ENCODE measurements around the gene SLC22A2.

Gene SLC22A2

GRCh38 chr6:160264061-160264612 is 5.5 kb upstream of the SLC22A2 start:
- Histone ChIP-seq H3K36me3 (ENCODE audit: control insufficient read depth, insufficient read depth, low read length) (no peaks in the 10 kb centered on the region), H3K79me1 (ENCODE audit: low read length) (no peaks in the 10 kb centered on the region), H3K27me3 (ENCODE audit: insufficient read depth, low read length, poor library complexity) (no peaks in the 10 kb centered on the region), H2AK5ac (ENCODE audit: low read length) (no peak overlapping the region), H3K4me3 (ENCODE audit: low read length) (no peak overlapping the region), H2BK120ac (ENCODE audit: low read depth, low read length) (no peak overlapping the region), H3K4ac (ENCODE audit: low read depth, low read length) (no peak overlapping the region), H3K4me2 (ENCODE audit: low read length) (no peak overlapping the region), H3K18ac (ENCODE audit: low read length) (no peak overlapping the region), H3K9ac (ENCODE audit: low read length) (no peak overlapping the region), H3K27ac (ENCODE audit: low read depth, low read length) (no peak overlapping the region), H2BK5ac (ENCODE audit: low read length) (no peak overlapping the region), H3K4me1 (ENCODE audit: control insufficient read depth, low read depth, low read length) (peaks cover 4% of the 10 kb centered on the region), H3K56ac (ENCODE audit: low read length) (no peak overlapping the region), H2BK15ac (replicated peaks; ENCODE audit: low read depth) (no peak overlapping the region), H3K79me2 (ENCODE audit: control insufficient read depth, insufficient read depth, low read length) (no peaks in the 10 kb centered on the region), H4K8ac (ENCODE audit: low read depth, low read length) (no peak overlapping the region), H4K5ac (ENCODE audit: low read length) (no peak overlapping the region), H3K23ac (ENCODE audit: low read length) (no peak overlapping the region)
- no CpG with 5 or more reads among the region's 7 CpGs for WGBS (ENCODE audit: extremely low coverage, insufficient coverage, low lambda C conversion rate)
- DNase-seq, result no peak

GRCh38 chr6:160263196-160263939 is 4.7 kb upstream of the SLC22A2 start:
- Histone ChIP-seq H4K8ac (ENCODE audit: low read depth, low read length) (no peak overlapping the region), H4K5ac (ENCODE audit: low read length) (no peak overlapping the region), H3K18ac (ENCODE audit: low read length) (no peak overlapping the region), H2BK15ac (replicated peaks; ENCODE audit: low read depth) (peak overlapping the region; percentile 1), H2BK5ac (ENCODE audit: low read length) (no peak overlapping the region), H3K9ac (ENCODE audit: low read length) (no peak overlapping the region), H3K4ac (ENCODE audit: low read depth, low read length) (no peak overlapping the region), H3K4me2 (ENCODE audit: low read length) (no peak overlapping the region), H3K56ac (ENCODE audit: low read length) (no peak overlapping the region), H3K36me3 (ENCODE audit: control insufficient read depth, insufficient read depth, low read length) (no peaks in the 10 kb centered on the region), H3K27ac (ENCODE audit: low read depth, low read length) (no peak overlapping the region), H2AK5ac (ENCODE audit: low read length) (no peak overlapping the region), H2BK120ac (ENCODE audit: low read depth, low read length) (no peak overlapping the region), H3K23ac (ENCODE audit: low read length) (no peak overlapping the region), H3K79me2 (ENCODE audit: control insufficient read depth, insufficient read depth, low read length) (no peaks in the 10 kb centered on the region), H3K4me1 (ENCODE audit: control insufficient read depth, low read depth, low read length) (peaks cover 4% of the 10 kb centered on the region), H3K4me3 (ENCODE audit: low read length) (no peak overlapping the region), H3K27me3 (ENCODE audit: insufficient read depth, low read length, poor library complexity) (no peaks in the 10 kb centered on the region), H3K79me1 (ENCODE audit: low read length) (no peaks in the 10 kb centered on the region)
- WGBS (ENCODE audit: extremely low coverage, insufficient coverage, low lambda C conversion rate), result no CpG with 5 or more reads among the region's 7 CpGs
- no peak for DNase-seq

GRCh38 chr6:160261991-160262680 is 3.5 kb upstream of the SLC22A2 start:
- Histone ChIP-seq H4K5ac (ENCODE audit: low read length) (no peak overlapping the region), H3K79me1 (ENCODE audit: low read length) (no peaks in the 10 kb centered on the region), H3K9ac (ENCODE audit: low read length) (no peak overlapping the region), H3K4me3 (ENCODE audit: low read length) (no peak overlapping the region), H3K4me1 (ENCODE audit: control insufficient read depth, low read depth, low read length) (peaks cover 4% of the 10 kb centered on the region), H2BK120ac (ENCODE audit: low read depth, low read length) (no peak overlapping the region), H3K27me3 (ENCODE audit: insufficient read depth, low read length, poor library complexity) (no peaks in the 10 kb centered on the region), H3K27ac (ENCODE audit: low read depth, low read length) (no peak overlapping the region), H3K4ac (ENCODE audit: low read depth, low read length) (no peak overlapping the region), H3K23ac (ENCODE audit: low read length) (no peak overlapping the region), H2BK5ac (ENCODE audit: low read length) (no peak overlapping the region), H3K79me2 (ENCODE audit: control insufficient read depth, insufficient read depth, low read length) (no peaks in the 10 kb centered on the region), H4K8ac (ENCODE audit: low read depth, low read length) (no peak overlapping the region), H2BK15ac (replicated peaks; ENCODE audit: low read depth) (no peak overlapping the region), H3K18ac (ENCODE audit: low read length) (peak overlapping the region; percentile 12), H2AK5ac (ENCODE audit: low read length) (no peak overlapping the region), H3K56ac (ENCODE audit: low read length) (no peak overlapping the region), H3K36me3 (ENCODE audit: control insufficient read depth, insufficient read depth, low read length) (no peaks in the 10 kb centered on the region), H3K4me2 (ENCODE audit: low read length) (no peak overlapping the region)
- peak; percentile 76 for DNase-seq
- no CpG with 5 or more reads among the region's 7 CpGs for WGBS (ENCODE audit: extremely low coverage, insufficient coverage, low lambda C conversion rate)

- Histone ChIP-seq H4K5ac (ENCODE audit: low read length) (no peak overlapping the region), H2BK15ac (replicated peaks; ENCODE audit: low read depth) (no peak overlapping the region), H3K4me3 (ENCODE audit: low read length) (no peak overlapping the region), H3K79me1 (ENCODE audit: low read length) (no peaks in the 10 kb centered on the region), H3K18ac (ENCODE audit: low read length) (no peak overlapping the region), H3K36me3 (ENCODE audit: control insufficient read depth, insufficient read depth, low read length) (no peaks in the 10 kb centered on the region), H3K4me1 (ENCODE audit: control insufficient read depth, low read depth, low read length) (peaks cover 4% of the 10 kb centered on the region), H3K56ac (ENCODE audit: low read length) (no peak overlapping the region), H3K4ac (ENCODE audit: low read depth, low read length) (no peak overlapping the region), H3K27ac (ENCODE audit: low read depth, low read length) (no peak overlapping the region), H2AK5ac (ENCODE audit: low read length) (no peak overlapping the region), H2BK5ac (ENCODE audit: low read length) (no peak overlapping the region), H4K8ac (ENCODE audit: low read depth, low read length) (no peak overlapping the region), H3K4me2 (ENCODE audit: low read length) (no peak overlapping the region), H3K27me3 (ENCODE audit: insufficient read depth, low read length, poor library complexity) (no peaks in the 10 kb centered on the region), H2BK120ac (ENCODE audit: low read depth, low read length) (no peak overlapping the region), H3K79me2 (ENCODE audit: control insufficient read depth, insufficient read depth, low read length) (no peaks in the 10 kb centered on the region), H3K23ac (ENCODE audit: low read length) (no peak overlapping the region), H3K9ac (ENCODE audit: low read length) (no peak overlapping the region)
- DNase-seq, result no peak
- no CpG with 5 or more reads among the region's 6 CpGs for WGBS (ENCODE audit: extremely low coverage, insufficient coverage, low lambda C conversion rate)
Observed at GRCh38 chr6:160260803-160261450, 2.3 kb upstream of the SLC22A2 start.

- no peak overlapping the region for H2BK15ac ChIP-seq (replicated peaks; ENCODE audit: low read depth)
- H4K5ac ChIP-seq (ENCODE audit: low read length), result no peak overlapping the region
- H2AK5ac ChIP-seq (ENCODE audit: low read length), result no peak overlapping the region
- no peak overlapping the region for H2BK120ac ChIP-seq (ENCODE audit: low read depth, low read length)
- no CpG with 5 or more reads among the region's 14 CpGs for WGBS (ENCODE audit: extremely low coverage, insufficient coverage, low lambda C conversion rate)
- no peaks in the 10 kb centered on the region for H3K36me3 ChIP-seq (ENCODE audit: control insufficient read depth, insufficient read depth, low read length)
- H3K9ac ChIP-seq (ENCODE audit: low read length), result no peak overlapping the region
- DNase-seq, result no peak
- no peaks in the 10 kb centered on the region for H3K27me3 ChIP-seq (ENCODE audit: insufficient read depth, low read length, poor library complexity)
- no peak overlapping the region for H3K27ac ChIP-seq (ENCODE audit: low read depth, low read length)
- no peaks in the 10 kb centered on the region for H3K79me2 ChIP-seq (ENCODE audit: control insufficient read depth, insufficient read depth, low read length)
- H2BK5ac ChIP-seq (ENCODE audit: low read length), result no peak overlapping the region
- no peak overlapping the region for H3K23ac ChIP-seq (ENCODE audit: low read length)
- H3K18ac ChIP-seq (ENCODE audit: low read length), result no peak overlapping the region
- no peak overlapping the region for H3K56ac ChIP-seq (ENCODE audit: low read length)
- H4K8ac ChIP-seq (ENCODE audit: low read depth, low read length), result no peak overlapping the region
- no peak overlapping the region for H3K4me3 ChIP-seq (ENCODE audit: low read length)
- H3K79me1 ChIP-seq (ENCODE audit: low read length), result no peaks in the 10 kb centered on the region
- H3K4ac ChIP-seq (ENCODE audit: low read depth, low read length), result no peak overlapping the region
- no peak overlapping the region for H3K4me2 ChIP-seq (ENCODE audit: low read length)
- H3K4me1 ChIP-seq (ENCODE audit: control insufficient read depth, low read depth, low read length), result peaks cover 4% of the 10 kb centered on the region
Observed at GRCh38 chr6:160260367-160260766, 1.7 kb upstream of the SLC22A2 start.

Data from mesendoderm (in vitro differentiated cells).